Smooth muscle cell (in vitro differentiated cells): ENCODE results near the gene AKAP13. TPM values are rescaled to one million over a fixed set of nuclear protein-coding genes. Genes with fewer than 3 reads are reported as not detected.

Source experiments
- DNase-seq: peaks from one replicate; lab custom pipeline; 2025; ENCODE audit not compliant: unreplicated experiment; lab: John Stamatoyannopoulos, UW
- H2AFZ ChIP-seq: fragments of 200-600 bp; sonication (generic); 2 replicates; pipeline ENCODE4 v1.6.0; 2016; ENCODE audit warnings: antibody characterized with exemption, low read depth, mild to moderate bottlenecking
- H3F3A ChIP-seq: fragments of 200-600 bp; sonication (generic); 2 replicates; pipeline ENCODE4 v1.6.0; 2017; ENCODE audit warnings: antibody characterized with exemption, low read depth
- H3K27ac ChIP-seq: fragments of 200-600 bp; sonication (generic); 2 replicates; pipeline ENCODE4 v1.5.1; 2016; ENCODE audit warnings: low read depth, mild to moderate bottlenecking
- H3K27me3 ChIP-seq: fragments of 200-600 bp; sonication (generic); 2 replicates; pipeline ENCODE4 v1.6.1; 2016; ENCODE audit warnings: low read depth, mild to moderate bottlenecking
- H3K36me3 ChIP-seq: fragments of 200-600 bp; sonication (generic); 2 replicates; pipeline ENCODE4 v1.5.1; 2016; ENCODE audit warnings: low read depth
- H3K4me1 ChIP-seq: fragments of 200-600 bp; sonication (generic); 2 replicates; pipeline ENCODE4 v1.5.1; 2016; ENCODE audit warnings: low read depth
- H3K4me2 ChIP-seq: fragments of 200-600 bp; sonication (generic); 2 replicates; pipeline ENCODE4 v1.6.0; 2016; ENCODE audit warnings: mild to moderate bottlenecking
- H3K4me3 ChIP-seq: fragments of 200-600 bp; sonication (generic); 2 replicates; pipeline ENCODE4 v1.5.1; 2016; ENCODE audit warnings: mild to moderate bottlenecking
- H3K79me2 ChIP-seq: fragments of 200-600 bp; sonication (generic); 2 replicates; pipeline ENCODE4 v1.6.0; 2016; ENCODE audit warnings: low read depth, mild to moderate bottlenecking
- H3K9ac ChIP-seq: fragments of 200-600 bp; sonication (generic); 2 replicates; pipeline ENCODE4 v1.6.0; 2016; ENCODE audit warnings: low read depth
- H3K9me3 ChIP-seq: fragments of 200-600 bp; sonication (generic); replicated peaks from 2 replicates; pipeline ENCODE4 v1.5.1; 2016; ENCODE audit warnings: low read depth
- H4K20me1 ChIP-seq: fragments of 200-600 bp; sonication (generic); 2 replicates; pipeline ENCODE4 v1.6.0; 2016; ENCODE audit warnings: low read depth
- CTCF ChIP-seq: fragments of 200-600 bp; sonication (generic); IDR thresholded peaks from 2 replicates; pipeline ENCODE4 v1.5.1; 2017; ENCODE audit warnings: borderline replicate concordance, mild to moderate bottlenecking, antibody characterized with exemption; ENCODE audit not compliant: insufficient read depth, poor library complexity, severe bottlenecking
- WGBS: methylation state at CpG from one replicate; pipeline ENCODE4 v1.1.7; 2016; ENCODE audit warnings: low lambda C conversion rate; 5-methylcytosine and 5-hydroxymethylcytosine counted together
- polyA plus RNA-seq: library from polyadenylated mRNA; unstranded; fragments of >200 nt; fragmentation: Nextera tagmentation; extraction: Ambion mirVana; gene quantifications from 2 replicates; pipeline ENCODE4 v1.2.1, GENCODE V29; 2016
- total RNA-seq: library from RNA; depleted of rRNA; stranded (reverse); fragments of >200 nt; gene quantifications from 2 replicates; pipeline ENCODE4 v1.2.3, GENCODE V29; 2014

The AKAP13 gene
- total and polyA plus RNA-seq, 2 experiments from 2014 or later = 43.3 to 63.5 TPM

GRCh38 chr15:85778107-85778776 lies 397.8 kb downstream of the AKAP13 start:
- DNase-seq = no peak
- Histone ChIP-seq H3K27me3 (no peaks in the 10 kb centered on the region), H3K27ac (no peak overlapping the region), H2AFZ (no peak overlapping the region), H3F3A (no peaks in the 10 kb centered on the region), H3K9me3 (no peaks in the 10 kb centered on the region), H3K4me1 (no peaks in the 10 kb centered on the region), H3K79me2 (peaks cover 62% of the 10 kb centered on the region), H3K4me3 (no peak overlapping the region), H4K20me1 (peaks cover 91% of the 10 kb centered on the region), H3K36me3 (no peaks in the 10 kb centered on the region), H3K9ac (no peak overlapping the region), H3K4me2 (no peak overlapping the region)
- TF ChIP-seq CTCF = no peak
- 87% methylated on average over 10 of the region's 10 CpGs for WGBS

- H3K27me3 ChIP-seq = no peaks in the 10 kb centered on the region
- H3K27ac ChIP-seq = no peak overlapping the region
- H3K4me1 ChIP-seq = no peaks in the 10 kb centered on the region
- H3K9me3 ChIP-seq = no peaks in the 10 kb centered on the region
- peaks cover 72% of the 10 kb centered on the region for H3K79me2 ChIP-seq
- H2AFZ ChIP-seq = no peak overlapping the region
- peaks cover 85% of the 10 kb centered on the region for H4K20me1 ChIP-seq
- no peaks in the 10 kb centered on the region for H3F3A ChIP-seq
- H3K9ac ChIP-seq = no peak overlapping the region
- TF ChIP-seq CTCF = no peak
- no peaks in the 10 kb centered on the region for H3K36me3 ChIP-seq
- H3K4me2 ChIP-seq = no peak overlapping the region
- H3K4me3 ChIP-seq = no peak overlapping the region
- 90% methylated on average over 1 of the region's 1 CpG for WGBS
- no peak for DNase-seq
These were observed 398.8 kb downstream of the AKAP13 start for GRCh38 chr15:85779249-85779648.

GRCh38 chr15:85780225-85780985 lies 400.0 kb downstream of the AKAP13 start:
- no peak for TF ChIP-seq CTCF
- no peaks in the 10 kb centered on the region for H3K27me3 ChIP-seq
- H2AFZ ChIP-seq = no peak overlapping the region
- no peak for DNase-seq
- H3K4me2 ChIP-seq = no peak overlapping the region
- H3F3A ChIP-seq = no peaks in the 10 kb centered on the region
- no peaks in the 10 kb centered on the region for H3K4me1 ChIP-seq
- no peaks in the 10 kb centered on the region for H3K36me3 ChIP-seq
- 91% methylated on average over 8 of the region's 8 CpGs for WGBS
- peaks cover 73% of the 10 kb centered on the region for H3K79me2 ChIP-seq
- peaks cover 85% of the 10 kb centered on the region for H4K20me1 ChIP-seq
- H3K9me3 ChIP-seq = no peaks in the 10 kb centered on the region
- no peak overlapping the region for H3K27ac ChIP-seq
- no peak overlapping the region for H3K9ac ChIP-seq
- H3K4me3 ChIP-seq = no peak overlapping the region
